MM.1S (cell line): ENCODE data around the gene SLC9A3.

Experiments
- DNase-seq: peaks from one replicate; pipeline ENCODE4 v3.0.0-alpha.2; 2015
- H2AFZ ChIP-seq: fragments of 300-600 bp; sonication (generic); 2 replicates; pipeline ENCODE4 v1.6.0; 2016; ENCODE audit warnings: antibody characterized with exemption, low read length
- H3F3A ChIP-seq: fragments of 300-600 bp; sonication (generic); 2 replicates; pipeline ENCODE4 v1.6.1; 2016; ENCODE audit warnings: mild to moderate bottlenecking, antibody characterized with exemption, low read length, moderate library complexity, mixed read lengths; ENCODE audit not compliant: insufficient read depth
- H3K27ac ChIP-seq: fragments of 300-600 bp; sonication (generic); 2 replicates; pipeline ENCODE4 v1.5.1; 2016; ENCODE audit warnings: mild to moderate bottlenecking, low read length
- H3K27me3 ChIP-seq: fragments of 300-600 bp; sonication (generic); replicated peaks from 2 replicates; pipeline ENCODE4 v1.6.0; 2016; ENCODE audit warnings: low read length; ENCODE audit not compliant: insufficient read depth
- H3K36me3 ChIP-seq: fragments of 300-600 bp; sonication (generic); replicated peaks from 2 replicates; pipeline ENCODE4 v1.6.1; 2016; ENCODE audit warnings: mild to moderate bottlenecking, low read length, mixed read lengths; ENCODE audit not compliant: insufficient read depth
- H3K4me1 ChIP-seq: fragments of 300-600 bp; sonication (generic); 2 replicates; pipeline ENCODE4 v1.6.1; 2016; ENCODE audit warnings: low read length, mixed read lengths
- H3K4me2 ChIP-seq: fragments of 300-600 bp; sonication (generic); 2 replicates; pipeline ENCODE4 v1.6.0; 2016; ENCODE audit warnings: low read depth, low read length
- H3K4me3 ChIP-seq: fragments of 300-600 bp; sonication (generic); 2 replicates; pipeline ENCODE4 v1.5.1; 2016; ENCODE audit warnings: low read length, mixed read lengths
- H3K79me2 ChIP-seq: fragments of 300-600 bp; sonication (generic); 2 replicates; pipeline ENCODE4 v1.6.1; 2016; ENCODE audit warnings: mixed run types, low read length, mixed read lengths
- H3K9ac ChIP-seq: fragments of 300-600 bp; sonication (generic); 2 replicates; pipeline ENCODE4 v1.6.1; 2016; ENCODE audit warnings: low read length, mixed read lengths
- H3K9me2 ChIP-seq: fragments of 300-600 bp; sonication (generic); replicated peaks from 2 replicates; pipeline ENCODE4 v1.6.1; 2016; ENCODE audit warnings: mild to moderate bottlenecking, low read length, mixed read lengths; ENCODE audit not compliant: insufficient read depth
- H3K9me3 ChIP-seq: fragments of 300-600 bp; sonication (generic); replicated peaks from 2 replicates; pipeline ENCODE4 v1.6.1; 2016; ENCODE audit warnings: mild to moderate bottlenecking, low read length, mixed read lengths; ENCODE audit not compliant: insufficient read depth
- H4K20me1 ChIP-seq: fragments of 300-600 bp; sonication (generic); 2 replicates; pipeline ENCODE4 v1.6.1; 2016; ENCODE audit warnings: mild to moderate bottlenecking, low read length, moderate library complexity, mixed read lengths; ENCODE audit not compliant: insufficient read depth
- CTCF ChIP-seq: fragments of 300-600 bp; sonication (generic); IDR thresholded peaks from 2 replicates; pipeline ENCODE4 v1.5.1; 2016; ENCODE audit warnings: antibody characterized with exemption, low read length, mixed read lengths
- EZH2 ChIP-seq: fragments of 300-600 bp; sonication (generic); optimal IDR thresholded peaks from 2 replicates; pipeline ENCODE3; 2017; ENCODE audit warnings: low read depth, mild to moderate bottlenecking, antibody characterized with exemption, low read length, mixed read lengths
- EZH2phosphoT487 ChIP-seq: fragments of 300-600 bp; sonication (generic); IDR thresholded peaks from 2 replicates; pipeline ENCODE4 v1.6.1; 2018; ENCODE audit warnings: antibody characterized with exemption, low read length

SLC9A3 gene

GRCh38 chr5:481347-481746 lies 42.9 kb downstream of the SLC9A3 start:
- peaks cover 79% of the 10 kb centered on the region for H3K27me3 ChIP-seq
- no peak overlapping the region for H3K27ac ChIP-seq
- H3K36me3 ChIP-seq, result no peaks in the 10 kb centered on the region
- DNase-seq, result no peak
- no peaks in the 10 kb centered on the region for H3K79me2 ChIP-seq
- no peaks in the 10 kb centered on the region for H3F3A ChIP-seq
- no peaks in the 10 kb centered on the region for H3K4me1 ChIP-seq
- H3K9me3 ChIP-seq, result no peaks in the 10 kb centered on the region
- H3K4me2 ChIP-seq, result no peak overlapping the region
- H4K20me1 ChIP-seq, result no peaks in the 10 kb centered on the region
- TF ChIP-seq CTCF (no peak), EZH2phosphoT487 (no peak), EZH2 (no peak)
- H2AFZ ChIP-seq, result no peak overlapping the region
- no peak overlapping the region for H3K4me3 ChIP-seq
- no peaks in the 10 kb centered on the region for H3K9me2 ChIP-seq
- H3K9ac ChIP-seq, result no peak overlapping the region

- Histone ChIP-seq H4K20me1 (no peaks in the 10 kb centered on the region), H3K4me3 (no peak overlapping the region), H3K9ac (no peak overlapping the region), H3K9me2 (no peaks in the 10 kb centered on the region), H3K4me1 (no peaks in the 10 kb centered on the region), H3F3A (no peaks in the 10 kb centered on the region), H3K9me3 (no peaks in the 10 kb centered on the region), H3K36me3 (no peaks in the 10 kb centered on the region), H2AFZ (no peak overlapping the region), H3K4me2 (no peak overlapping the region), H3K27me3 (peaks cover 82% of the 10 kb centered on the region), H3K27ac (no peak overlapping the region), H3K79me2 (no peaks in the 10 kb centered on the region)
- TF ChIP-seq EZH2 (no peak), CTCF (no peak), EZH2phosphoT487 (no peak)
- DNase-seq, result no peak
Measured at GRCh38 chr5:479566-480319, 44.5 kb downstream of the SLC9A3 start.

DNA sequence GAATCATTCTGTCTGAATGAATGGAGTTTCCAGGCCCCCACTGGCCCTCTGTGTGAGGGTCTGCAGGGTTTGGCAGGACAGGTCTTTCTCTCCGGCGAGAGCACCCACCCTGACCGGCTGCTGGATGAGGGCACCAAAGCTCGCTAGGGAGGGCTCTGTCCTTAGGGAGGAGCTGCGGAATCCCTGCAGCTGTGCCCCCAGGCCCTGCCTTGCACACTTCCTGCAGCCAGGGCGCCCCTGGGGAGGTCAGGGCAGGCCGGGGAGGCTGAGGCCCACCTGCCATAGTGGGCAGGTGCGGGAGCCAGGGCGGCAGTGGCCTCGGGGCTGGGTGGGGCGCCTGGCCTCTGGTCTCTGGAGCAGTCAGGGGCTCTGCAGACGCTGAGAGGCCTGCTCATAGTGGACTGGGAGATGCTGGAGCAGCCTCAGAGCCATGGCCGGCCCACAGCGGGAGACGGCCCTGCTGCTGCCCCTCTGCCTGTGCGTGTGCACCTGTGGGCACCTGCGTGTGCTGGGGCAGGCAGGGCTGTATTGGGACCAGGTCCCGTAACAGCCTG lies 45.2 kb downstream of the SLC9A3 start:
- Histone ChIP-seq H2AFZ (no peak overlapping the region), H4K20me1 (no peaks in the 10 kb centered on the region), H3K4me1 (no peaks in the 10 kb centered on the region), H3K9me3 (no peaks in the 10 kb centered on the region), H3K9ac (no peak overlapping the region), H3F3A (no peaks in the 10 kb centered on the region), H3K4me2 (no peak overlapping the region), H3K79me2 (no peaks in the 10 kb centered on the region), H3K27ac (no peak overlapping the region), H3K4me3 (no peak overlapping the region), H3K27me3 (peaks cover 78% of the 10 kb centered on the region), H3K9me2 (no peaks in the 10 kb centered on the region), H3K36me3 (no peaks in the 10 kb centered on the region)
- TF ChIP-seq EZH2phosphoT487 (no peak), EZH2 (no peak), CTCF (no peak)
- no peak for DNase-seq
